Hematopoietic multipotent progenitor cell treated with erythropoietin and hydrocortisone succinate and interleukin-3 and kit ligand, for 4 days (in vitro differentiated cells): ENCODE results near the gene GLI3.

ENCODE experiments used
- DNase-seq: peaks from one replicate; pipeline ENCODE4 v3.0.0-alpha.2; 2015

GLI3 gene

DNA sequence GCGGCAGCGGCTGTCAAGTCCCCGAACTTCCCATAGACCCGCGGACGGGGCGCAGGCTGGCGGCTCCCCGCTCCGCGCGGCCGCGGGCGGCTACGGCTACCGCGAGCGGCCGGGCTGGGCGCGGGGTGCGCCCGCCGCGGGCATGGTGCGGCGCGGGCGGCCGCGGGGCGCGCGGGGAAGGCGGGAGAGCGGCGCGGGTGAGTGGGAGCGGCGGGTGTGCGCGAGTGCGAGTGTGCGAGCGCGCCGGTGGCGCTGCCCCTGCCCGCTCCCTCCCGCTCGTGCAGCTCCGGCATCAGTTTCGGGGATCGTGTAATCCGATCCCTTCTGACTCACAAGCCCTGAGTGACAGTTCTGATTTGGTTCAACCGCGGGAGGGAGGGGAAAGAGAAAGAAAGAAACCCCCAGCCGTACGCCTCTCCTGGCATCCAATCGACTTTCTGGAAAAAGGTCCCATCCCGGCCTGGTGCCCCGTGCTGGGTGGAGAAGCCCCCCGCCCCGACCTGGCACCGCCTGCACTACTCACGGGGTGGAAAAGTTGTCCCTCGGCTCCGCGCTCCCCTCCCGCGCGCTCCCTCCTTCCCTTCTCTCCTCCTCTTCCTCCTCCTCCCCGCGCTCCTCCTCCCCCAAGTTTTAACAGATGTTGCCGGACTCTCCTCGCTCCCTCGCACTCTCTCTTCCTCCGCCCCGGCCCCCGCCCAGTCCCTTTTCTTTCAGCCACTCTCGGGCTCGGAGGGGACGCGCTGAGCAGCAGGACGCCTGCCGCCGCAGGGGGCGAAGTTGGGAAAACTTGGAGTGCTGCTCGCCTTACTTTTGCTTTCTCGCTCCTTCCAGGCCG, at the start of gene GLI3:
TSS of gene GLI3 (minus strand) at position 234 of the 835 bp plus-strand sequence. CDS start 13,956 bp downstream, outside the sequence.
- peak; percentile 52 for DNase-seq

DNA sequence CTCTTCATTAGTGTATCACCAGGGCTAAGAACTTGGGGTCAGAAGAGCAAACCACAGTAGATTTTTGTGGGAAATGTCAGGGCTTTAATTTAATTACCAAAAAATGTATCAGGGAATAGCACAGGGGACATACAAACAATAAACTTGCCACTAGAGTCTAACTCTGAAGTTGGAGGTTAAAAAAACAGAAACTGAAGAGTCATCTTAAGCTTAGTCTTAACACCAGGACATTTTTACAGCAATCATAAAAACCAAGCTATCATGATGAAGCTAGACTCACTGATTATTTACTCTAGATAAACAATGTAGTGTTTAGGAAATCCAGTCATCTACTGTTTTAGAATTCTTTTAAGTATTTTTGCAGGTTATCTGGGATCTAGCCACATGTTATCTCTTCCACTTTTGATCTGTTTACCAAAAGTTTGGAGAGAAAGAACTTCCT, 48.4 kb upstream of the GLI3 start:
- no peak for DNase-seq

DNA sequence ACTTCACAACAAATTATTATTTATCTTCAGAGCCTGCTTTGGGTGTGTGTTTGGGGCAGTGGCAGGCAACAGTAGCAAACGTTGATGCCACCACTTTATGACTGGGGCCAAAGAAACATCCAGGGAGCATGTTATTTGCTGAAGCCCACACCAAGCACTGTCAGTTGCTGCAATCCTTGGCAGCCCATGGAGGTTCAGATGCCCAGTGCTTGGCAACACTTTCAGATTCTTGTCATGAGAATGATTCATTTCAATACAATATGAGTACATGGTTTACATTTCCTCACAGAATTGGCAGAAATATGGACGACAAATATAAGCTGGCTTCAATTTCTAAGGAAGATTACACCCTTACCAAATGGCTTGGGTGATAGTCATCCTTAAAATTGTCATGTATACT, 46.5 kb upstream of the GLI3 start:
- no peak for DNase-seq

DNA sequence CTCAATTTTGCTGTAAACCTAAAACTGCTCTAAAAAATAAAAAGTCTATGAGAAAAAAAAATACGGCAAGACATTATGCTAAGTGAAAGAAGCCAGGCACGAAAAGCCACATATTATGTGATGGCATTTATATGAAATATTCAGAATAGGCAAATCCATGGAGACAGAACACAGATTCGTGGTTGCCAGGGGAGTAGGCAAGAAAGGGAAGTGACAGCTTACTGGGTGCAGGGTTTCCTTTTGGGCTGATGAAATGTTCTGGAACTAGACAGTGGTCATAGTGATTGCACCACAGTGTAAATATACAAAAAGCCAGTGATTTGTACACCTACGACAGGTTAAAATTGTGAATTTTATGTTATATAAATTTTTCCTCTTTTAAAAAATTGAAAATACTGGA, 41.3 kb upstream of the GLI3 start:
- no peak for DNase-seq

DNA sequence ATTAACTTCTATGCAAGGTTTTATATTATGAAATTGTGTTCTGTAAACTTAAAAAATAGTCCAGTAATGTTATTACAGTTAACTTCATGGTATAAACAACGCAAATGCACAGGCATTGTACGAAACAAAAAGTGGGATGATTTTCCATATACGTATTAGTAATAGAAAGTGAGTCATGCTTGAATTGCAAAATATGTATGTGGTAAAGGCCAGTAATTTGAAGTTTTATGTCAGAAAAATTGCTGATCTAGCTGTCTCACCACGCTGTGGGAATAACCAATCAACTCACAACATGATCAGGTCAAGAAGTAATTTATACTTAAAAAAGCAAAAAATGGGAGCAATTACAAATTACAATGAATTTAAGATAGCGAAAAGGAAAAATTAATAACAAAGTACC, 37.0 kb upstream of the GLI3 start:
- no peak for DNase-seq

DNA sequence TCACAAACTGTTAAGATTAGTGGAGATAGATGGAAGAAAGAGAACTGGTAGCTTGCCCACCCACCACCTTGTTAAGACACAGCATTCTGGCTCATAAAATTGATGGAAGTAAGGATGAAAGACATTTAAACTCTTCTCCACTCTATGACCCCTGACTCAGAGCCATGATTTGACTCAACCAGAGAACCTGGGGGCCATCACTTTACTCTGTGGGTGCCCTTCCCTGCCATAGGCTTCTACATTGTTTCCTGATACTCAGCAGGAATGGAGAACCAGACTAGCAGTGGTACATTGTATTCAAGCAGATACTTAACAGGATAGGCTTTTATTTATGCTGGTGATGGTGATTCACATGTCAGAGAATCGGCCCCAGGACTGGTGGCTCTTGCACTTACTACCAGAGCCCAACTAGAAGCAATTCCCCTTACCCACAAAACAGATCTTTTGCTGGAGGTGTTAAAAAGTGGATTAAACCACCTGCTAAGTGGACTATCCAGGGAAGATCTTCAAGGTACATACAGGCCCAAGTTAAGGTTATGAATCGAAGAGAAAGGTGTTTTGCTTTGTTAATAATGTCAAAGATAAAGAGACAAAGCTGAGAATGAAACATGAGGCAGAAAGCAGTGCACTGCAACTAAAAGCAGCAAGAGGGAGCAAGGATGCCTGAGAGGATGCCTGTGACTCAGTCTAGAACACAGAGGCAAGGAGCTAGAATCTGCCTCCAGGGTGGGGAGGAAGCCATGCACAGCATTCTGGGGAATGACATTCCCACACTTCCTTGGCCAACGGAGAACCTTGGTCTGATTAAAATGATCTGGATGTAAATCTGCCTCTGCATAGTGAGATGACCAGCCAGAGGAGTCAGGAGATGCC, 36.0 kb upstream of the GLI3 start:
- DNase-seq: no peak

DNA sequence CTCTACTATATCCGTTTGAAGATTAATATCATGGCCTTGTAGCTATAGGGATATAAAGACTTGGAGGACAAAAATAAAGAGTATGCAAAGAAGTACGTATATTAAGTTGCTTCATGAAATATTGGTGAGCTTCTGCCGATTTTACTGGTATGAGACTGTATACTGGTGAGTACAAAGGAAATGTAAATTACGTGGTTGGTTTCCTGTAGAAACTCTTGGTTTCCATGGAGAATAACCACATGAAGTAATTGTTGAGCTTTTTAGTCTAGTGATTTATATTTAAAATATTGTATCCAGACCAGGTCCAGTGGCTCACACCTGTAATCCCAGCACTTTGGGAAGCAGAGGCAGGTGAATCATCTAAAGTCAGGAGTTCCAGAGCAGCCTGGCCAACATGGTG, 32.2 kb upstream of the GLI3 start:
- DNase-seq: peak; percentile 3

DNA sequence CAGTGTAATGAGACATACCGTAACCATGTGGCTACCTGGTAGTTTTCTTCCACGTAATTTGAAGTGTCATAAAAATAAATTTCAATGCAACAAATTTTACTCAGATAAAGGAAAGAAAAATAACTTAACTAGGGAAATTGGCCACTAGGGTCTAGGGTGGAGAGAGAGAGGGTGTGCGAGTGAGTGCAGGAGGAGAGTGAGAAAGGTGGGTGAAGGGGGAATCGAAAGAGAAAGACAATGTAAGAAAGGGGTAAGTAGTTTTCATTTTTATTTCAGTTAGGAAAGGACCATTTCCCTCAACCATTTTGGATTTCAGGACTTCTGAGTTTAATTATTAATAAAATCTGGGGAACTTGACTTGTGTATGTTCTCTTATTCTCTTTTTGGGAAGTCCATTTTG, 27.7 kb upstream of the GLI3 start:
- DNase-seq: no peak

DNA sequence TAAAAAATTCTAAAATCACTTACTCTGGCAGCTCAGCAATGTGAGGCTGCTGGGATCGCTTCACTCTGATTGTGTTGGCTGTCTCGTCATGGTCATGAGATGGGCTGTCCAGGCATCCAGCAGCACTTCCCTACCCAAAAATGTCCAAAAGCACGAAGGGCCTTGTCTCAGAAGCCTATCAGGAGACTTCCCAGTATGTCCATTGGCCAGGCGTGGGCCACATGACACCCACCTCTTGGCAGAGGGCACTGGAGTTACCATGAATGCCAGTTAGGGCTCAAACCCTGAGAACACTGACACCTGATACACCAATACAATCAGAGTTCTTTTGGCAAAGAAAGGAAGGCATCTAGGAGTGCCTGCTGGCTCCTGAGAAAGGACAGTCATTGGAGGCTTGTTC, 27.0 kb upstream of the GLI3 start:
- no peak for DNase-seq

DNA sequence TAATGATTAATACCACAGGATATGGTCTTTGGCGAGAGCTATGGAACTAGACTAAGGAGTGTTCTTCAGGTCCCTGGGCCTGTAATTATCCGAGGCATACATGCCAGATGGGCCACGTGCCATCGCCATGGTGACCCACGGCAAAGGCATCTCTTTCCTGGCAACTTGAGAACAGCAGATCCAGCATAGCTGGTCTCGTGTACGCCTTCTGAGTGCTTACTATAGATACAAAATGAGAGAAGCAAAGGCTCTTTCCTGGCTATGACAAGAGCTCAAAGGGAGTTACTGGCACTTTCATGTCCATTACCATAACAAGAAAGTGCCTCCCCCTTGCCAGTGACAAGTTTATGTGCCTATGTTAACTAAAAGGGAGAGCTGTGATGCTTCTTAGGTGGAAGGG, 26.0 kb upstream of the GLI3 start:
- DNase-seq: no peak

DNA sequence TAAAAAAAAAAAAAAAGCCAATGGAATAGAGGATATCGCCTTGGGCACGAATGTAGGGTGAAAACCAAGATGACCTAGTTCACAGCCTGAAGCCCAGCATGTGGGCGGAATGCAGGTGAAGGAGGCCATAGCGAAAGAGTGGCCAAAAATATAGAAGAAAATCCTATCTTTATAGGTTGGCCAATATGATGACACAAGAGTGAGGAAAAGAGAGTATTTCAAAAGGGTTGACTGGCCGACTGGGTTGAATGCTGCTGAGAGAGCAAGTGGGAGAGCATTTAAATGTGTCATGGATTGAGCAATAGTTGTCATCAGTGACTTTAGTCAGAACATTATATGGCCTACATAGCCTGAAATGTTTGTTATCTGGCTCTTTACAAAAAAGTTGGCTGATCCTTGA, 17.2 kb upstream of the GLI3 start:
- DNase-seq: no peak

DNA sequence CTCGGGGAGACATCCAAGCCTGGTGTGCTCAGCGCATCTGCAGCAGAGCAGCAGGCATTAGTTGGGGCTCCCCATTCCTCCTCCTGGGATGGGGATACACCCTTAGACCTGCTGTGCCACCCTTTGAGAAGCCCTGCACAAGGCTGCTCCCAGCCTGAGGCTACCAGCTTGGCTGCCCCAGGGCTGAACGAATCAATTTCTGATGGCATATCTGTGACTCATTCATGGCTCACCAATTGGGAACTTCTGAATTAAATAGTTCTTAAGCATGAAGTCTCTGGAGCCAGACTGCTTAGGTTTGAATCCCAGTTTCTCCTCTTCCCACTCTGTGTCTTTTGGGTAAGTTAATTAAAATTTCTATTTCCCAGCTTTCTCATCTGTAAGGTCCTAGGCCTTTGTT, 16.3 kb upstream of the GLI3 start:
- DNase-seq: no peak

DNA sequence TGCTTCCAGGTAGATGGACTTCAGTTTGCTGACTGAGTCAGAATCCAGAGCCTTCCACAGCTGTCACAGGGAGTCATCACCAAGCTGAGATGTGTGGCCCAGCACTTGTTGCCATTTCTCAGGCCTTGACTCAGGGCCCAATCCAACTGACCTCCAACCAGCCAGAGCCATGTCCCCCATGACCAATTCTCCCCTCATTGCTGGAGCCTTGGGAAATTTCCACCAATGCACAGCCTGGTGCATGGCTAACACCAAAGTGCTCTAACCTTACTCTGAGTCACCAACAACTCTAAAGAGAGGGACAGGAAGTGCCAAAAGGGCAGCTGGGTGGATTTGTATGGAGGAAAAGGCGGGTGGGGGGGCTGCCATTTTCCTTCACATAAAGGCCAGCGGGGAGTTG, 13.4 kb upstream of the GLI3 start:
- DNase-seq: no peak

DNA sequence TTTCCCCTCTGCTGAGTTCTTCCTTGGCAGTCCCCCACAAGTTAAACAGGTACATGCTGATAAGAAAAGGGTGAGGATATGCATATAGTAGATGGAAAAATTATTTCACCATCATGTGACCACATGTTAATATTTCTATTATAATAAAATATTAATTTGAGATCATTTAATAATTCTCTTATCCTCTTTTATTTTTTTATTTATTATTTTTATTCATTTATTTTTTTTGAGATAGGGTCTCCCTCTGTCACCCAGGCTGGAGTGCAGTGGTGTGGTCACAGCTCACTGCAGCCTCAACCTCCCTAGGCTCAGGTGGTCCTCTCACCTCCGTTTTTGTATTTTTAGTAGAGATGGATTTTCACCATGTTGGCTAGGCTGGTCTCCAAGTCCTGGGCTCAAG, 11.6 kb upstream of the GLI3 start:
- no peak for DNase-seq

DNA sequence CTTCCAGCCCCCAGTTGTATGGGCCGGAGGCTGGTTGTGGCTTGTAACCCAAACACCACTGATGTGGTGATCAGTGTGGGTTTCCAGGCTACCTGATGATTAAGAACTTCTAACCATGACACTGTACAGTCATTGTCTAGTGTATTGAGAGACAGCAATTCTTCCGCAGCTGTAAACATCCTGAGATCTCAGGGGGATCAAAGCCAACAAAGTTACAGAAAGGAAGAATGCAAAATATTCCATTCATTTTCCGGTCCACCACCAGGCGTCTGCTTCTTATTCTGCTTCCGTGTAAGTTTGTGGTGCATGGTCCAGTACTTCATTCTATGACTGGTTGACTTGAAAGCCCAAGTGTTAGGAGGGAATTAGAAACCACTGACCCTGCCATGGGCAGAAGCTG, 10.3 kb upstream of the GLI3 start:
- DNase-seq: no peak

DNA sequence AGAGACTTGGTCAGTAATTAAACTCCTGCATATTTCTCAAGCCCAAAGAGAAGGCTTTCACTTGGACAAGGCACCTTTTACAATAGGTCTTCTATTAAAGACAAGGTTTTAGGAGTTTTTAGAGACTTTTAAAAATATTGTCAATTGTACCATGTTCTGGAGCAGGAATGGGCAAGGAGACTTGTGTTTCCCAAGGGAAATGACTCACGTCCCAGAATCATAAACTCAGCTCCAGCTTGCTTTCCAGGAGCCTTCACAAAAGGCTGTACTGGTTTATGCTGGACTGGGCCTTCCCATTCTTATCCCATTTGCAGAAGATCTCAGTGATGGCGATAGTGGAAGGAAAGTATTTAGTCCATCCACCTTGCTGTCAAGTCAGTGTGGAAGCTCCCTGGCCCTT, 7.8 kb upstream of the GLI3 start:
- no peak for DNase-seq

DNA sequence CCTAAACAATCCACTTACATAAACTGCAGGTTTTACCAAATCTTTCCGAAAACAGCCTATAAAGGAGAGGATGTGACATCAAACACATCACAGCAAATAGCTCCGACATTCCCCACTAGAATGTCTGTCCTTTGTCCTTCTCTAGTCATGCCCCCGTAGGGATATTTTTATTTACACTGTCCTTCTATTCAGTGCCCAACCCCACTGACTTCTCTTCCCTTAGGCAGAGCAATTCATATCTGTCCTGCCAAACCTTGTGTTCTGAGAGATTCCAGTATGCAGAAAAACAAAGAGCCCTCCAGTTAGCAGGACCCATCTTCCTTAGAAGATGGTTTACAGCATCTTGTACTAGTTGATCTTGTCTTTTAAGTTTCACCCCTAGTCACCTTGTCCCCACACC, 5.4 kb upstream of the GLI3 start:
- DNase-seq: no peak

DNA sequence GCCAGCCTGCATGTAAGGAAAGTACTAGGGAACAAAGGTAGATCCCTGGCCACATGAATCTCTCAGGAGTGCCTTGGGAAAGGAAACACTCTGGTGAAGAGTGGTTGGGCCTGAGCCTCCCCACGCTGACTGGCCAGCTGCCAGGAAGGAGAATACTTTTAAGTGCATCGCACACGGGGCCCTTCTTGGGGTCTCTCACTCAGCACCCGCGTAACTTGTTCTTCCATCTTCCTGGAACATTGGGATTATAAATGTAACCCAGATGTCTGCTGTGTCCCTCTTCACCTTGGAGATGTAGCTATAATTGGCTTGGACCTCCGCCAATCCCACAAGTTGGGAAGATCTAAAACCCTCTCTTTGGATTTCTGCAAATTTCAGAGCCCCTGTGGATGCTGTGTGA, 4.4 kb upstream of the GLI3 start:
- no peak for DNase-seq

DNA sequence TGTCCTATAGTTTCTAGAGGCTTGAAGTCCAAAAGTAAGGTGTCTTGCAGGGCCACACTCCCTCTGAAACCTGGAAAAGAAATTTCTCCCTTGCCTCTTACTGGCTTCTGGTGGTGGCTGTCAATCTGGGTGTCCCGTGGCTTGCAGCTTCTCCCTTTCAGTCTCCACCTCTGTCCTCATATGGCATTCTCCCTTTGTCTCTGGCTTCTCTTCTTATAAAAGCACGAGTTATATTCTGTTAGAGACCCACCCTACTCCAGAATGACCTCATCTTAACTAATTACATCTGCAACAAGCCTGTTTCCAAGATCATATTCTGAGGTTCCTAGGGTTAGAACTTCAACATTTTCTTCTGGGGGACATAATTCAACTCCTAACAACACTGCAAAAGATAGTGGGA, 3.4 kb upstream of the GLI3 start:
- no peak for DNase-seq

DNA sequence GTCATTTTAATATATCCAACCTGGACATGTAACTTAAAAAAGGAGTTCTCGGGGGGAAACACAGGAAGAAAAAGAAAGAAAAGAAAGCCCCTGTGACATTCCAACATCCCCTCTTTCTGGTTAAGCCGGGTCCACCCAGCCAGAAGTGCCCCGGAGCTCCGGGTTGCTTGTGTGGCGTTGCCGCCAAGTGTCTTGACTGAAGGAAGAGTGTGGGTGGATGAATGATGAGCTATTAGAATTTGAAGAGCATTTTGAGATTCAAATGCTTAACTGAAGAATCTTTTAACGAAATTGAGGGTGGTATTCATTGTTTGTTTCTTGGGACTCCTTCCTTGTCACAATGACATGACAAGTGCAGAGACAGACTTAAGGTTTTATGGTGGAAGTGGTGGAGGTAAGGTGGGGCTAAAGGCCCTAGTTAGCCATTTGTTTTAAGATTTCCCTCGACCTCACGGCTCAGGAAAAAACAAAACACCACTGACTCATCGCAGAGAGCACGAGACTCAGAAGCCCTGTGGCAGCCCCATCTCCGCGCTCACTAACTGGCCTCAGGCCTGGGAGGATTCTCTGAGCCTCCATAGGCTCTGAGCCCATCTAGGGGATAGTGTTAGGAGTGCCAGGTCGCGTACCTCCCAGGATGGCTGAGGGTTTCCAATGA, 1.8 kb upstream of the GLI3 start:
- no peak for DNase-seq

DNA sequence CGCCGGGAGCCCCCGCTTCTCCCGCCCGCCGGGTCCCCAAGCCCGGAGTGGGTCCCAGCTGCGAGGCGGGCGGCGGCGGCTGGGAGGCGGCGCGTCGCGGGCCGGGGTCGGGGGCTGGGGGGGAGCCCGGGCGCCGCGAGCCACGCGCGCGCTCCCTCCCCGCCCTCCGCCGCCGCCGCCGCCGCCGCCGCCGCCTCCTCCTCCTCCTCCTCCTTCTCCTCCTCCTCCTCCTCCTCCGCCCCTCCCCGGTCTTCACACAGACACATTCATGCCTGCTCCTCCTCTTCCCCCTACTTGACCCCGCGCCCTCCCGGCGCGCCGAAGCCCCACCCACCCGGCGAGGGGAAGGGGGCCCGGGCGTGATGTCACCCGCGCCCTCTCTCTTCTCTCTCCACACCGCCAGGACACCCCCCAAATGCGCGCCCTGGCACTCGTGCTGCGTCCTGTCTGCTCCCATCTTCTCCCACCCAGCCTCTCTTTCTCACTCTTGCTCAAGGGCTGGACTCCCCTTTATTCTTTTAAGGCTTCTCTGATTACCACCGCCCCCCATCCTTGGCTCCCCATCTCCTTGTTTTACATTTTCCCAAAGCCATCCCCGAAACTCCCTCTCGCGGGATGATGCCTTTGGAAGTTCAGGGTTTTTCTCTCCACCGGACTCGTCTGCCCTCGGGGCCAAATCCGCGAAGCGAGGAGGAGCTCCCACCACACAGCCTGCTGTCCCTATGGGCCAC, 967 bp upstream of the GLI3 start:
- peak; percentile 14 for DNase-seq

DNA sequence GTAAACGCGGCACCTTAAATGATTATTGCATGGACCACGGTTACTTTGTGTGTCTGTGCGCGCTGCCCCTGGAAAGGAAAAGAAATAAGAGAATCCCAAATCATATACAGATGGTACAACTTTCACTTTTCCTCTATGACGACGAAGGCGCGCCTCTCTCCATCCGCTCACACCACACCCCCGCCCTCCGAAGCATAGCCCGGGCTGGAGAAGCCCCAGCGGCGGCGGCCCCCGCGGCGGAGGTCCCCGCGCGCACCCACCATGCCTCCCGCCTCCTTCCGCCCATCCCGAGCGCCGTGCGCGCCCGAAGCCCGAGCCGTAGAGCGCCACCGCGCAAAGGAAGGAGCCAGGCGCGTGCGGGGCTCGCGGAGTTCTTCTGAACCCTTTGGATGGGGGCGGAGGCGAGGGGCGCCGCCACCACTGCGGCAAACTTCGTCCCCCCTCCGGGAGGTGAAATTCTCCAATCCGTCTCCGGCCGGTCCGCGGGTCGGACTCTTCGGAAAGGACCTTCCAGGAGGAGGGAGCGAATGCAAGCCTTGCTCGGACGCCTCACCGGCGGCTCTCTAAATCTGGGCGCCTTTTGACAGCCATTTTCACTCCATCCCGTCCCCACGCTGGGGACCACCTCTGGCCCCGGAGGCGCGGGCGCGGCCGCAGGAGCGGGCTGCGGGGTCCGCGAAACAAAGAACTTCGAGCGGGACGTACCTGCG, 588 bp downstream of the GLI3 start:
- peak; percentile 10 for DNase-seq
